Articular chondrocyte of knee joint (primary cell): ENCODE data around the gene PTPN12. TPM values are rescaled to one million over a fixed set of nuclear protein-coding genes. Genes with fewer than 3 reads are reported as not detected.

ENCODE experiments used
- total RNA-seq: library from RNA; depleted of rRNA; stranded (reverse); fragments of >200 nt; gene quantifications from 2 replicates; pipeline ENCODE4 v1.2.3, GENCODE V29; 2012

The PTPN12 gene
- total RNA-seq: 52.4 and 60.2 TPM in 2 replicates

GRCh38 chr7:77537136-77537777 is at the start of gene PTPN12:
PTPN12 (plus strand) TSS chr7:77537295; CDS start chr7:77537547, 252 bp downstream.

Other genes with a start within 250 kb of the PTPN12 start
- 3.3 and 5.5 TPM in 2 replicates for gene GSAP, start 120.9 kb upstream of the PTPN12 start, total RNA-seq
- gene RSBN1L, start 159.2 kb downstream of the PTPN12 start, total RNA-seq: 15.5 and 17.2 TPM in 2 replicates